DND-41 (cell line): ENCODE data around the gene MT1E.

Experiments used
- ATAC-seq: fragments of 200-7000 bp; cut with Tn5 transposase; 3 replicates; pipeline ENCODE4 v1.9.1; 2021; ENCODE audit warnings: low read depth; ENCODE audit not compliant: insufficient read depth
- DNase-seq: peaks from one replicate; pipeline ENCODE4 v3.0.0-alpha.2; 2020
- H2AFZ ChIP-seq: 2 replicates; pipeline ENCODE4 v1.6.0; 2012; ENCODE audit warnings: low read depth, low read length
- H3K27ac ChIP-seq: 2 replicates; pipeline ENCODE4 v1.5.1; 2012; ENCODE audit warnings: low read length, inconsistent platforms
- H3K27me3 ChIP-seq: fragments of 200-600 bp; sonication (generic); 2 replicates; pipeline ENCODE4 v1.6.0; 2012; ENCODE audit warnings: low read length, mild to moderate bottlenecking, inconsistent platforms; ENCODE audit not compliant: insufficient read depth, poor library complexity
- H3K36me3 ChIP-seq: 2 replicates; pipeline ENCODE4 v1.5.1; 2012; ENCODE audit warnings: low read length, inconsistent platforms; ENCODE audit not compliant: insufficient read depth
- H3K4me1 ChIP-seq: 2 replicates; pipeline ENCODE4 v1.5.1; 2012; ENCODE audit warnings: mild to moderate bottlenecking, low read length; ENCODE audit not compliant: insufficient read depth
- H3K4me2 ChIP-seq: 2 replicates; pipeline ENCODE4 v1.6.0; 2012; ENCODE audit warnings: mild to moderate bottlenecking, moderate library complexity, low read length, inconsistent platforms; ENCODE audit not compliant: insufficient read depth
- H3K4me3 ChIP-seq, 2 experiments: fragments of 200-600 bp in 1 of 2; shearing (Covaris generic) in 1 of 2; 2 replicates each; pipeline ENCODE4 v1.5.1; 2012 to 2016; ENCODE audit warnings: inconsistent platforms in 2 of 2, low read length in 2 of 2, mild to moderate bottlenecking in 2 of 2, low read depth in 1 of 2, moderate library complexity in 1 of 2
- H3K79me2 ChIP-seq: 2 replicates; pipeline ENCODE4 v1.6.0; 2012; ENCODE audit warnings: low read length, inconsistent platforms; ENCODE audit not compliant: insufficient read depth
- H3K9ac ChIP-seq: 2 replicates; pipeline ENCODE4 v1.6.0; 2012; ENCODE audit warnings: low read depth, mild to moderate bottlenecking, inconsistent platforms, low read length, moderate library complexity
- H3K9me3 ChIP-seq: 2 replicates; pipeline ENCODE4 v1.5.1; 2012; ENCODE audit warnings: low read length, moderate library complexity, mild to moderate bottlenecking, inconsistent platforms; ENCODE audit not compliant: insufficient read depth, severe bottlenecking
- H4K20me1 ChIP-seq: 2 replicates; pipeline ENCODE4 v1.6.0; 2012; ENCODE audit warnings: low read length; ENCODE audit not compliant: insufficient read depth
- CTCF ChIP-seq: IDR thresholded peaks from 2 replicates; pipeline ENCODE4 v1.5.1; 2012; ENCODE audit warnings: borderline replicate concordance, low read length, moderate library complexity, mild to moderate bottlenecking; ENCODE audit not compliant: poor library complexity, severe bottlenecking; ENCODE audit errors: extremely low read depth
- EZH2 ChIP-seq: IDR thresholded peaks from 3 replicates; pipeline ENCODE4 v1.6.1; 2012; ENCODE audit warnings: borderline replicate concordance, low read depth, mild to moderate bottlenecking, moderate library complexity, low read length, inconsistent platforms; ENCODE audit not compliant: severe bottlenecking

Gene MT1E

GRCh38 chr16:56625943-56626654 lies 518 bp downstream of the MT1E start:
- H3K27me3 ChIP-seq, result peaks cover 15% of the 10 kb centered on the region
- no peak overlapping the region for H3K27ac ChIP-seq
- no peak overlapping the region for H3K4me2 ChIP-seq
- H3K36me3 ChIP-seq, result no peaks in the 10 kb centered on the region
- H3K9me3 ChIP-seq, result no peaks in the 10 kb centered on the region
- TF ChIP-seq CTCF (no peak), EZH2 (no peak)
- H3K9ac ChIP-seq, result no peak overlapping the region
- DNase-seq (no peak), ATAC-seq (no peak)
- no peak overlapping the region for H2AFZ ChIP-seq
- no peaks in the 10 kb centered on the region for H4K20me1 ChIP-seq
- H3K4me3 ChIP-seq, result no peak overlapping the region
- H3K4me1 ChIP-seq, result no peaks in the 10 kb centered on the region
- no peaks in the 10 kb centered on the region for H3K79me2 ChIP-seq

GRCh38 chr16:56626685-56627084 lies 1.1 kb downstream of the MT1E start:
- H3K9me3 ChIP-seq, result no peaks in the 10 kb centered on the region
- no peaks in the 10 kb centered on the region for H3K79me2 ChIP-seq
- peaks cover 15% of the 10 kb centered on the region for H3K27me3 ChIP-seq
- H2AFZ ChIP-seq, result no peak overlapping the region
- no peak for TF ChIP-seq EZH2
- TF ChIP-seq CTCF, result no peak
- ATAC-seq (no peak), DNase-seq (no peak)
- no peaks in the 10 kb centered on the region for H4K20me1 ChIP-seq
- H3K27ac ChIP-seq, result no peak overlapping the region
- H3K4me1 ChIP-seq, result no peaks in the 10 kb centered on the region
- no peak overlapping the region for H3K9ac ChIP-seq
- no peak overlapping the region for H3K4me2 ChIP-seq
- H3K36me3 ChIP-seq, result no peaks in the 10 kb centered on the region
- no peak overlapping the region for H3K4me3 ChIP-seq

- H3K4me3 ChIP-seq, result no peak overlapping the region
- H3K36me3 ChIP-seq, result no peaks in the 10 kb centered on the region
- ATAC-seq, result no peak
- no peaks in the 10 kb centered on the region for H4K20me1 ChIP-seq
- no peak for TF ChIP-seq EZH2
- no peak for TF ChIP-seq CTCF
- H3K4me1 ChIP-seq, result no peaks in the 10 kb centered on the region
- H2AFZ ChIP-seq, result no peak overlapping the region
- no peak overlapping the region for H3K4me2 ChIP-seq
- no peak overlapping the region for H3K9ac ChIP-seq
- no peak for DNase-seq
- H3K9me3 ChIP-seq, result no peaks in the 10 kb centered on the region
- H3K79me2 ChIP-seq, result no peaks in the 10 kb centered on the region
- H3K27ac ChIP-seq, result no peak overlapping the region
- H3K27me3 ChIP-seq, result peaks cover 29% of the 10 kb centered on the region
These were observed 3.1 kb downstream of the MT1E start for GRCh38 chr16:56628486-56629350.
